Posterior vena cava (tissue), 2 donors: ENCODE data around the gene FAM216A. TPM values are rescaled to one million over a fixed set of nuclear protein-coding genes. Genes with fewer than 3 reads are reported as not detected.

Experiments
- DNase-seq: peaks from one replicate; pipeline ENCODE4 v3.0.0-alpha.2; 2020; ENCODE audit warnings: low spot score
- intact Hi-C, 2 donors: fragments of 100-400 bp; cut with DNase I; formaldehyde crosslinking; loops; one replicate each; pipeline versions ENCODE4 v1.14.1 to v1.14.2; 2022 to 2023
- total RNA-seq, 2 donors: library from RNA; stranded (reverse); fragmentation: NEBNext Ultra II Directional; extraction: Animal tissue kit (Norgen Biotek cat#: 25700); gene quantifications; one replicate each; pipeline ENCODE4 v1.2.1, GENCODE V29; 2021
- donor health status: DM: yes; HTN: yes; CAD: no.
- donor health status: DM: yes; HTN: yes; CAD: no.

FAM216A gene
- total RNA-seq, 2 donors from 2014 or later = 6.0 to 6.7 TPM

- intact Hi-C loops = no loop called here
- no peak for DNase-seq
Observed at GRCh38 chr12:110534811-110535210, 66.2 kb downstream of the FAM216A start.

GRCh38 chr12:110536834-110537604, 68.4 kb downstream of the FAM216A start:
- intact Hi-C loops = no loop called here
- DNase-seq = no peak

GRCh38 chr12:110537605-110538409, 69.2 kb downstream of the FAM216A start:
- DNase-seq = no peak
- intact Hi-C loops = no loop called here

GRCh38 chr12:110538869-110539622, 70.4 kb downstream of the FAM216A start:
- intact Hi-C loops = no loop called here
- no peak for DNase-seq

Other genes with a start within 250 kb of the FAM216A start
- gene ATP2A2, start 187.6 kb upstream of the FAM216A start, total RNA-seq = 100 to 1,000 TPM; 222 to 263 TPM
- gene ANAPC7, start 65.1 kb upstream of the FAM216A start, total RNA-seq = 10 to 100 TPM; 35.2 to 35.9 TPM
- 100 to 1,000 TPM; 167 to 176 TPM for gene ARPC3, start 18.5 kb upstream of the FAM216A start, total RNA-seq
- gene GPN3, start 588 bp upstream of the FAM216A start, total RNA-seq = 10 to 100 TPM; 18.2 to 23.4 TPM
- gene VPS29, start 33.3 kb downstream of the FAM216A start, total RNA-seq = 100 to 1,000 TPM; 131 to 175 TPM
- gene RAD9B, start 33.5 kb downstream of the FAM216A start, total RNA-seq = 1 to 10 TPM; 1.3 to 3.0 TPM
- gene PPTC7, start 114.5 kb downstream of the FAM216A start, total RNA-seq = 10 to 100 TPM; 21.5 to 34.5 TPM
- gene TCTN1, start 145.3 kb downstream of the FAM216A start, total RNA-seq = 10 to 100 TPM; 24.0 to 35.8 TPM
- gene HVCN1, start 220.3 kb downstream of the FAM216A start, total RNA-seq = 1 to 10 TPM; 3.6 to 8.5 TPM